Astrocyte (in vitro differentiated cells and primary cell): ENCODE data around the gene ADGRD1. TPM values are rescaled to one million over a fixed set of nuclear protein-coding genes. Genes with fewer than 3 reads are reported as not detected.

ENCODE experiments used
- DNase-seq: peaks from one replicate; pipeline ENCODE4 v3.0.0-alpha.2; 2010; ENCODE audit warnings: low read depth
- FAIRE-seq: peaks from 2 replicates; lab custom pipeline; 2011; peaks lifted over from hg19 to GRCh38; lab: Jason Lieb, UNC
- H2AFZ ChIP-seq: 2 replicates; pipeline ENCODE4 v1.6.0; 2012; ENCODE audit warnings: low read depth, low read length, inconsistent platforms
- H3K27ac ChIP-seq: 2 replicates; pipeline ENCODE4 v1.5.1; 2011; ENCODE audit warnings: low read depth, low read length, inconsistent platforms
- H3K27me3 ChIP-seq: 2 replicates; pipeline ENCODE4 v1.6.0; 2011; ENCODE audit warnings: low read length, inconsistent platforms; ENCODE audit not compliant: insufficient read depth
- H3K36me3 ChIP-seq: 2 replicates; pipeline ENCODE4 v1.5.1; 2011; ENCODE audit warnings: low read length, inconsistent platforms; ENCODE audit not compliant: insufficient read depth
- H3K4me1 ChIP-seq: 2 replicates; pipeline ENCODE4 v1.5.1; 2011; ENCODE audit warnings: low read length, inconsistent platforms; ENCODE audit not compliant: insufficient read depth
- H3K4me2 ChIP-seq: 2 replicates; pipeline ENCODE4 v1.6.0; 2012; ENCODE audit warnings: low read length, inconsistent platforms
- H3K4me3 ChIP-seq: 2 replicates; pipeline ENCODE4 v1.5.1; 2011; ENCODE audit warnings: low read depth, mild to moderate bottlenecking, low read length, inconsistent platforms; ENCODE audit not compliant: insufficient read depth
- H3K79me2 ChIP-seq: 2 replicates; pipeline ENCODE4 v1.6.0; 2012; ENCODE audit warnings: mild to moderate bottlenecking, low read length, inconsistent platforms; ENCODE audit not compliant: insufficient read depth
- H3K9ac ChIP-seq: 2 replicates; pipeline ENCODE4 v1.6.0; 2012; ENCODE audit warnings: mild to moderate bottlenecking, low read length, inconsistent platforms
- H3K9me3 ChIP-seq: 2 replicates; pipeline ENCODE4 v1.5.1; 2012; ENCODE audit warnings: low read depth, mild to moderate bottlenecking, low read length, inconsistent platforms; ENCODE audit not compliant: insufficient read depth
- H4K20me1 ChIP-seq: 2 replicates; pipeline ENCODE4 v1.6.0; 2012; ENCODE audit warnings: low read length, inconsistent platforms; ENCODE audit not compliant: insufficient read depth
- H3K27ac Mint-ChIP-seq: one replicate; pipeline ENCODE4 v1.8.0; 2021; ENCODE audit warnings: mild to moderate bottlenecking, mixed read lengths; ENCODE audit not compliant: unreplicated experiment
- H3K27me3 Mint-ChIP-seq: one replicate; pipeline ENCODE4 v1.8.0; 2021; ENCODE audit warnings: low read depth, mixed read lengths; ENCODE audit not compliant: unreplicated experiment
- H3K36me3 Mint-ChIP-seq: one replicate; pipeline ENCODE4 v1.8.0; 2021; ENCODE audit warnings: low read depth, mixed read lengths; ENCODE audit not compliant: unreplicated experiment
- H3K4me1 Mint-ChIP-seq: one replicate; pipeline ENCODE4 v1.8.0; 2021; ENCODE audit warnings: low read depth, mixed read lengths; ENCODE audit not compliant: unreplicated experiment
- H3K4me3 Mint-ChIP-seq: one replicate; pipeline ENCODE4 v1.8.0; 2021; ENCODE audit warnings: mild to moderate bottlenecking, moderate library complexity, mixed read lengths; ENCODE audit not compliant: unreplicated experiment
- H3K9me3 Mint-ChIP-seq: one replicate; pipeline ENCODE4 v1.8.0; 2021; ENCODE audit warnings: mild to moderate bottlenecking, mixed read lengths; ENCODE audit not compliant: unreplicated experiment
- CTCF ChIP-seq: IDR thresholded peaks from 2 replicates; pipeline ENCODE4 v1.5.1; 2011; ENCODE audit warnings: low read depth, mild to moderate bottlenecking, inconsistent platforms, low read length, moderate library complexity; ENCODE audit not compliant: insufficient read depth
- EZH2 ChIP-seq: IDR thresholded peaks from 2 replicates; pipeline ENCODE4 v1.6.1; 2012; ENCODE audit warnings: mild to moderate bottlenecking, low read length, inconsistent platforms; ENCODE audit not compliant: insufficient read depth
- total RNA-seq: library from RNA; stranded (reverse); gene quantifications from 2 replicates; pipeline ENCODE4 v1.2.1, GENCODE V29; 2021

Gene ADGRD1
- total RNA-seq, 1 donor from 2014 or later: 3.0 TPM

- no peak overlapping the region for H3K27ac ChIP-seq
- Mint-ChIP-seq H3K36me3 (no peaks in the 10 kb centered on the region), H3K4me3 (no peak overlapping the region), H3K27ac (no peak overlapping the region), H3K4me1 (no peaks in the 10 kb centered on the region), H3K27me3 (peaks cover 26% of the 10 kb centered on the region), H3K9me3 (no peaks in the 10 kb centered on the region)
- H3K36me3 ChIP-seq: no peaks in the 10 kb centered on the region
- FAIRE-seq (no peak), DNase-seq (no peak)
- no peak overlapping the region for H3K4me3 ChIP-seq
- H2AFZ ChIP-seq: no peak overlapping the region
- no peaks in the 10 kb centered on the region for H3K9me3 ChIP-seq
- H3K9ac ChIP-seq: no peak overlapping the region
- H4K20me1 ChIP-seq: no peaks in the 10 kb centered on the region
- H3K4me1 ChIP-seq: no peaks in the 10 kb centered on the region
- H3K27me3 ChIP-seq: no peaks in the 10 kb centered on the region
- H3K79me2 ChIP-seq: no peaks in the 10 kb centered on the region
- TF ChIP-seq CTCF (no peak), EZH2 (no peak)
- H3K4me2 ChIP-seq: no peak overlapping the region
These were observed 187.8 kb downstream of the ADGRD1 start for GRCh38 chr12:131141514-131141913.

GRCh38 chr12:131142891-131143657, 189.4 kb downstream of the ADGRD1 start:
- H3K4me2 ChIP-seq: no peak overlapping the region
- Mint-ChIP-seq H3K9me3 (no peaks in the 10 kb centered on the region), H3K4me1 (no peaks in the 10 kb centered on the region), H3K27ac (no peak overlapping the region), H3K27me3 (peaks cover 22% of the 10 kb centered on the region), H3K36me3 (no peaks in the 10 kb centered on the region), H3K4me3 (no peak overlapping the region)
- DNase-seq (no peak), FAIRE-seq (no peak)
- H3K4me3 ChIP-seq: no peak overlapping the region
- H2AFZ ChIP-seq: no peak overlapping the region
- no peaks in the 10 kb centered on the region for H3K27me3 ChIP-seq
- H3K36me3 ChIP-seq: no peaks in the 10 kb centered on the region
- no peaks in the 10 kb centered on the region for H3K9me3 ChIP-seq
- no peaks in the 10 kb centered on the region for H3K4me1 ChIP-seq
- no peaks in the 10 kb centered on the region for H4K20me1 ChIP-seq
- H3K9ac ChIP-seq: no peak overlapping the region
- no peaks in the 10 kb centered on the region for H3K79me2 ChIP-seq
- H3K27ac ChIP-seq: no peak overlapping the region
- TF ChIP-seq EZH2: no peak
- no peak for TF ChIP-seq CTCF

- H3K79me2 ChIP-seq: no peaks in the 10 kb centered on the region
- no peak for TF ChIP-seq CTCF
- no peak for TF ChIP-seq EZH2
- H4K20me1 ChIP-seq: no peaks in the 10 kb centered on the region
- no peaks in the 10 kb centered on the region for H3K9me3 ChIP-seq
- H2AFZ ChIP-seq: no peak overlapping the region
- H3K36me3 ChIP-seq: no peaks in the 10 kb centered on the region
- Mint-ChIP-seq H3K36me3 (no peaks in the 10 kb centered on the region), H3K27ac (no peak overlapping the region), H3K4me3 (no peak overlapping the region), H3K9me3 (no peaks in the 10 kb centered on the region), H3K27me3 (peaks cover 19% of the 10 kb centered on the region), H3K4me1 (no peaks in the 10 kb centered on the region)
- no peak overlapping the region for H3K27ac ChIP-seq
- no peaks in the 10 kb centered on the region for H3K27me3 ChIP-seq
- no peaks in the 10 kb centered on the region for H3K4me1 ChIP-seq
- no peak overlapping the region for H3K4me2 ChIP-seq
- no peak for FAIRE-seq
- no peak overlapping the region for H3K9ac ChIP-seq
- no peak for DNase-seq
- no peak overlapping the region for H3K4me3 ChIP-seq
These were observed 192.5 kb downstream of the ADGRD1 start for GRCh38 chr12:131146173-131146675.
